NCI-H2081 treated with DMSO at 0.1 percent for 48 hours (cell line): ENCODE data around the gene STEAP1B.
"Not testable (repeated sequence)": the region's sequence is repeated elsewhere in the genome, so short reads cannot be mapped to it uniquely, and the experiment has no call there.

Experiments used
- DNase-seq: peaks from one replicate; lab custom pipeline; 2025; lab: John Stamatoyannopoulos, UW

STEAP1B gene

GRCh38 chr7:22496912-22497311, 3.1 kb downstream of the STEAP1B start:
- DNase-seq: not testable (repeated sequence)

DNA sequence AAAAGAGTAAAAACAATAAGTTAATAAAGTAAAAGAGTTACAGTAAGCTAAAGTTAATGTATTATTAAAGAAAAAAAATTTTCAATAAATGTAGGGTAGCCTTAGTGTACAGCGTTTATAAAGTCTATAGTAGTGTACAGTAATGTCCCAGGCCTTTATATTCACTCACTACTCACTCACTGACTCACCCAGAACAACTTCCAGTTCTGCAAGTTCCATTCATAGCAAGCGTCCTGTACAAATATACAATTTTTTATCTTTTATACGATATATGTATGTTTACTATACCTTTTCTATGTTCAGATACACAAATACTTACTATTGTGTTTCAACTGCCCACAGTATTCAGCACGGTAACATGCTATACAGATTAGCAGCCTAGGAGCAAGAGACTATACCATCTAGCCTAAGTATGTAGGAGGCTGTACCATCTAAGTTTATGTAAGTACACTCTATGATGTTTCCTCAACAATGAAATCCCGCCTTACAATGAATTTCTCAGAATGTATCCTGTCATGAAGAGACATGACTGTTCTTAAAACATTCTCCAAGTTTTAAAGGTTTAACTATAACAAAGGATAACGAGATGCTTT, 3.6 kb downstream of the STEAP1B start:
- DNase-seq: not testable (repeated sequence)

GRCh38 chr7:22493160-22493925, 6.6 kb downstream of the STEAP1B start:
- DNase-seq: not testable (repeated sequence)

- peak; percentile 52 for DNase-seq
These were observed 11.1 kb downstream of the STEAP1B start for GRCh38 chr7:22488643-22489462.

DNA sequence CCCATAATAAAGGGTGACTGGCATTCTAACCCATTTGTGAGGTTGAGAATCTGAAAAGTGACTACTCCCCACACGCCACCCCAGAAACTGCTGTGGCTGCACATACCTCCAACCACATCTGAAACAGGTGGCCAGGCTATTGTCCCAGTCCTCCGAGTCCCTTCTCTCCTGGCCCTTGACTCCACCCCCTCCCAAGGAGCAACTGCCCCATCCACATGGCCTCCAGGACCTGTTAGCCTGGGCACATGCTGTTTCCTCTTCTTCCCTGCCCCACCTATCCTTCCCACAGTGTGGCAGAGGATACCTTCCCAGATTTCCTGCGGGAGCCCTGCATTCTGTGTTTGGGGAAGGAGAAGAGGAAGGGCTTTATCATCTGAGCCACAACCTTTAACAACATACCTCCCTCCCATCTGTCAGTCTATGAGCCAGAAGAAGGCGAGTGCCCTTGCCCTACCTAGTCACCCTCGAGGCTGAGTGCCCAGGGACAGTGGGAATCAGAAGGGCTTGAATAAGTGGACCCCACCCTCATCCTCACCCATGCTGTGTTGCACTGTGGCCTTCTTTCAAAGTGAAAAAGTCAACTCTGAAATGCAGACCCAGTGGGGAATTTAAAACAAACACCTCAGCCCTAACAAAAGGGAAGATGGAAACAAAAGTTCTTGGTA, 11.9 kb downstream of the STEAP1B start:
- no peak for DNase-seq

DNA sequence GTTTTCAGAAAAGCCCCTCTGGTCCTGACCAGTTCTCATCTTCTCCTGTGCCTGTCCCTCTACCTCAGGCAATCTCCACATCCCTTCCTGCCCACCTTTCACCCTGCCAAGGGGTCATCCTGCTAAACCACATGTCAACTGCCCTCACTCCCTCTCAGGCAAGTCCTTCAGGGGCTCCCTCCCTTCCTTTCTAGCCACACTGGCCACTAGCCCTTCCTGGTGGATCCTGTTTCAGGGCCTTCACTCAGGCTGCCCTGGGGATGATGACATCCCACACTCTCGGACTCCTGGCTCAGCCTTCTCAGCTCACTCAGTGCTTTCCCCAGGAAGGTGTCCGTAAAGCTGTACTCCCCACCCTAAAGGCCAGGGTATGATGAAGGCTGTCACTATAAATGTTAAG, 13.4 kb downstream of the STEAP1B start:
- no peak for DNase-seq

DNA sequence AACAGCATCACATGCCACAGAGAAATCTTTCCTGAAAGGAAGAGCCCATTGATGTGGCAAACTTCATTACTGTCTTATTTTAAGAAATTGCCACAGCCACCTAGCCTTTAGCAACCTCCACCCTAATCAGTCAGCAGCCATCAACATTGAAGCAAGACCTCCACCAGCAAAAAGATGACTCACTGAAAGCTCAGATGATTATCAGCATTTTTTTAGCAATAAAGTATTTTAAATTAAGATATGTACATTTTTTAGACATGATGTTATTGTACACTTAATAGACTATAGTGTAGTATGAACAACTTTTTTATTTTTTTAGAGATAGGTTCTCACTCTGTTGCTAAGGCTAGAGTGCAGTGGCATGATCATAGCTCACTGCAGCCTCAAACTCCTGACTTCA, 14.8 kb downstream of the STEAP1B start:
- DNase-seq: no peak

DNA sequence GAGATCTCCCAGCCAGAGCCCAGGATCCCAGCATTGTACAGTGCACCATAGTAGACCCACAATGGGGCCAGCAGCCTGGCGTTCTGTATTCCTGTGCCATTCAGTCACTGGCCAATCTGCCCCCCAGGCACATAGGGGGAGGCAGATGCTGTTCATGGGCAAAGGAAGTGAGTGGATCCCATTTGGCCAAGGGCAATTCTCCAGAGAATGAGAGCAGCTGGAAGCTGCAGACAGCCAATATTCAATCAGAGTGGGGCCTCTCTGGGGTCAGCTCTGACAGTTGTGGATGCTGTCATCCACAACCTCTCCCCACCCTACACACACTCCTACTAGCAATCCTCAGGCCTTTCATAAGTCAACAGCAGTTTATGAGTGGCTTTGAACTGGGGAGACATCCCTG, 17.5 kb downstream of the STEAP1B start:
- no peak for DNase-seq

DNA sequence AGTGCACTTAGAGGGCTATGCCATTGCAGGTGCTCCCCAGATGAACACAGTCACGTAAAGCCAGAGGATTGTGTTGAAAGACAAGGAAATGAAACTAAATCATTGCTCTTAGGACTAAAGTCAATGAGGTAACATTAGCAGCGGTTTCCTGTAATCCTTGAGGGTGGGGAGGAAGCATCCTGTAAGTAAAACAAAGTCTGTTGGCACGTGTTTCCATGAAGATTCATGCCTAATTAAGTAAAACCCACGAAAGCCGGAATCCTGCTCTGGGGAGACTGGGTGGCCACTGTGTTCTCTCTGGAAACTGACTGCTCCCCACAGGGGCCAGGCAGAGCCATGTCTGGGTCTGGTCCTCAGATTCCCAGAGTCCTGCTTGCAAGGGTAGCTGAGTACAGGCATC, 18.3 kb downstream of the STEAP1B start:
- no peak for DNase-seq

DNA sequence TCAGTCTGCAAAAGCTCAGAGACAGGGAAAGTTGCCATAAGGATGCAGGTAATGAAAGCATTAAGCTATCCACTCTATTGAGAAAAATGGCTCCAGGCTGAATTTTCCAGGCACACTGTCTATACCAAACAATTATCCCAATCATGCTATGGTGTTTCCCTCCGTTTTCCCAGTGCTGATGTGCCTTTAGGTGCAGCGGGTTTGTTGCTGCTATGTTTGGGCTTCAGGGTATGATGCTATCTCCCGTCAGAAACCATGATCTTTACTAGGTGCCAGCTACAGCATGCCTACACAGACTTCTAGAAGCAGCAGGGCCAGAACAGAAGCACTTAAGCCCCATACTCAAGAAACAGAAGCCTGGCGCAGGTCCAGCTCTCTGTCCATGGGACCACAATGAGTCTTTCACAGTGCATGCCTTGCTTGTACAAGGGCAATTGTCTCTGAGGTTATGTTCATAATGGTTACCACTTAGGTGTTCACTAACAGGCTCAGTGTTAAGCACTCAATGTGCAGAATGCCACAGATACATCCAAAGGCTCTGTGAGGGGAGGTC, 19.4 kb downstream of the STEAP1B start:
- DNase-seq: peak; percentile 20

DNA sequence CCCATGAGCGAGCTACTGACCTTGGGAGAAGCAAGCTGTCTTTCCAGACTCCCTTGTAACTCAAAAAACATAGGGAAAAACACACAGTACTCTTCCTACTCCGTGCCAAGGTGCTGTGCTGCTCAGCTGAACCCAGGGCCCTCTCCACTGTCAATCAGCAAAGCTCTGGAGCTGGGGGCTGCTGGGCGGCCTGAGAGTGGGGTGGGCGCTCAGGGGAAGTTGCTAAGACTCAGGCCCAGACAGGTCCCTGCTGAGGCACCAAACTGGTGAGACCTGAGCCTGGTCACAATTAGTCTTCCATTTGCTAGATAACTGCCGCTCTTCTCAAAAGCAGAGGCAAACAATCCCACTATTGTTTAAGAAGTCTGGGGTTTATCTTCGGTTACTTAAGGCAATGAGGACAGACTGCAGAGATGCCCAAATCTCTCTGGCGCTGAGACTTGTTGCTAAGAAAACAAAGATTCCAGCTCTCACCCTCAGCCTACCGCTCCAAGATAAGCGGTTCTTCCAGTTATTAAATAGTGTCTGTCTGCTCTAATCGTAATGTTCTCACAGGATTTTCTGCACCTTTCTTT, 22.0 kb downstream of the STEAP1B start:
- no peak for DNase-seq

DNA sequence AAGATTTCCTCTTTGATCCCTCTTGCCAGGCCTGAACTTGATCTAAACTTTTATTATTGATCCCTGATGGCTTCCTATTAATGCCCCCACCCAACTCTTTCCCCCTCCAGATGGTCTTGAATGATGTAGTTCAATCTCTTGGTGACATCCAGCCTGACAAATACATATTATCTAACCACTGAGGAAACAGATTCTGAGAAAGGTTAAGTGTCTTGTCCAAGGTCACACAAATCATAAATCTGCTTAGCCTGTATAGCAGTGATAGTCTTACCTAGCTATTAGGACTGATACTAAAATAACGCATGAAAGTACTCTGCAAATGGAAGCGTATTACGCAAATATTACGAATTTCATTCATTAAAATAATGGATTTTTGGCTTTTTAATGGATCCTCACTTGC, 22.7 kb downstream of the STEAP1B start:
- no peak for DNase-seq

DNA sequence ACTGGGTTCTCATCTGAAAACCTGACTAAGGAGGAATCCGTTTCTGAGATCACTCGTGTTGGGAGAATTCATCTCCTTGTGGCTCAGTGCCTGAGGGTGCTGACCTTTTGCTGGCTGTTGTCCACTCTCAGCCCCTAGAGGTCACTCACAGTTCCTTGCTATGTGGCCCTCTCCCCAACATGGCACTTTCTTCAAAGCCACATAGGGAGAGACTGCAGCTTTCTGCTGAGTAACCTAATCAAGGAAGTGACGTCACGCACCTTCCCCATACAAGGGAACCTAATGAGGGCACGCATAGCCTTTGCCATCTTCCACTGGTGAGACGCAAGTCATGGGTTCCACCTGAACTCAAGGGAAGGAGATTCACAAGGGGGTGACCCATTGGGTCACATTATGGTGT, 23.2 kb downstream of the STEAP1B start:
- DNase-seq: no peak

DNA sequence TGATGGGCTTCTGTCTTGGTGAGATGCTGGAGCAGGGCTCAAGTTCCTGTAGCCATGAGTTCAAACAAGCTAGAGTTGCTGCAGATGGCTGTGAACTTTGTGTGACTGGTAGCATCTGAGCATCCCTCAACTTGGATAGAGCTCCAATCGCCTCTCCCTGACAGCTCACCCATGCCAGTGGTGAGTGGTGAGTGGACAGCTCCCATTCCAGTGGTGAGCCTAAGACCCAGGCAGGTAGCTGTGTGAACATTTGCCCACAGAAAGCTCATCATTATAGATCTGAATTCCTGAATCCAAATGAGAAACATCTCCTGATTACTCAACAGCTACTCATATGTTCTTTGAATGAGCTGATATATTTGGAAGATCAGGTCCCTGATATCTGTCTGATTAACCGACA, 25.3 kb downstream of the STEAP1B start:
- no peak for DNase-seq

DNA sequence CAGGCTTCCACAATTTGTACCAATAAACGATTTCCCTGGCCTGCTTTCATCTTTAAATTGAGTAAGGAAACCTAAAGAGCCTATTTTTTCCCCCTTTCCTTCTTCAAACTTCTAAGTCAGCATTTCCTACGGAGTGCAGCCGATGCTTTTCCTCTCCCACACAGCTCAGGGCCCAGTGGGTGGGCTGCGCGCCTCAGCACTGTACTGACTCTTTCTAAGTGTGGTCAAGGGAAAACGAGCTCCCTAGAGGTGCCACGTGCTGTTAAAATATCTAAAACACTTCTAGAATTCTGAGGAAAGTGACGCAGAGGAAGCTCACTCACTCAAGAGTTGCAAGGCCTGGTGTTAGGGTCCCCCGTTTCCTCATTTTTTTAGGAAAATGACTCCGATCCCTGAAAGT, 29.0 kb downstream of the STEAP1B start:
- DNase-seq: no peak

DNA sequence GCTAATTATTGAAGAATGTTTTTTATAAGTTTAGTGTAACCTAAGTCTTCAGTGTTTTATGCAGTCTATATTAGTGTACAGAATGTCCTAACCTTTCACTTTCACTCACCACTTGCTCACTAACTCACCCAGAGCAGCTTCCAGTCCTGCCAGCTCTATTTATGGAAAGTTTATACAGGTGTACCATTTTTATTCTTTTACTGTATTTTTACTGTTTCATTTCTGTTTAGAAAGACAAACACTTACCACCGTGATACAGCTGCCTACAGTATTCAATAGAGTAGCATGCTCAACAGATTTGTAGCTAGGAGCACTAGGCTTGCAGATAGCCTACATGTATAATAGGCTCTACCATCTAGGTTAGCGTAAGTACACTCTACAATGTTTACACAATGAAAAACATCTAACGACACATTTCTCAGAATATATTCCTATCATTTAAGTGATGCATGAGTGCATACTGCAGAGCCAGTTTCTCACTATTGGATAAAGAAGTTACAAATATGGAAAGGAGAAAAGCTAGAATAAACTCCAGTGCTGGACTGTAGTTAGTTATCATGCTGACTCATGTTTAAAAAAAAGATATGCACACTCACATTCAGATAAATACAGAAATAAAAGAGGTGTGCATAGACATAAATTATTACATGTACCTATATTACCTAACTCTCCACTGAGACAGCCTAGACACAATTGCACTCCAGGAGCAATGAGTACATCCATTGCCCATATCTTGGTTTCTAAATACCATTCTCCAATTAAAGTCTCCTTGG, 30.4 kb downstream of the STEAP1B start:
- no peak for DNase-seq

- DNase-seq: no peak
These were observed 31.4 kb downstream of the STEAP1B start for GRCh38 chr7:22468609-22469008.

DNA sequence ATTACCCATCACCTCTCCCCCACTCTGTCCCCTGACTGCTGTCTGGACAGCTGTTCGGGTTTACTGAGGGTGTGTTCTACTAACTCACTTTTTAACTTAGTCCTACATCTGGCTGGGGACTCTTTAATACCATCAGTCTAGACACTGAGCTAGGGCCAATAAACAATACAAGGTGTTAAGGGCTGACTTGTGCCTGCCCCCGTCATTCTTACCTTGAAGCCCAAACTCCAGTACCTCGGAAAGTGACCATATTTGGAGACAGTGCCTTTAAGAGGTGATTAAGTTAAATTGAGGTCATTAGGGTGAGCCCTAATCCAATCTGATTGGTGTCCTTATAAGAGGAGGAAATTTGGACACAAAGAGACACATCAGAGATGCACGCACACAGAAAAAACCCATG, 35.7 kb downstream of the STEAP1B start:
- DNase-seq: no peak

DNA sequence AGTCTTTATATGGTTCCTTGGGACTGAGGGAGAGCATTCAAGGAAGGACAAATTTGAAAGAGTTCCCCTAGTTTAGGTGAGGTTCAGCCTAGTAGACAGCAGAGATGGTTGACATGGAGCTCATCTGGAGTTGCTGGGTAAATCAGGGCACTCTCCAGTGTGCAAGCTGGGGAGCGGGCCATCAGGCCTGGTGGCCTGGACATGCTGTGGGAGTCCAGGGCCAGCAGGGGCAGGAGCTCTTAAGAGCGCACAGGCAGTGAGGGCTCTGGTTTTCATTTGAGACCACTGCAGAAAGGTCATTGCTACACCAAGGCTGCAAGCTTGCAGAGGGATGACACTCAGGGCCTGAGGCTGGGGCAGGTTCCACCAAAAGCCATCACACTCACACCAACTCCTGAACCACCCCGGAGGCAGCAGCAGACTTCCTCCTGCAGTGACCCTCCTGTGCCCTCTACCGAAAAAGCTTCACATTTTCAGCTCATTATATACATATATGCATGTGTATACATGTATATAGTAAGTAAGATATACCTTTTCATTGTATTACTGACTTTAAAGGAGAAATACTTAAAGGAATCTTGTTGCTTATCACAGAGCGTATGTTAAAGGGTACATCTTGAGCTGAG, 39.5 kb downstream of the STEAP1B start:
- DNase-seq: no peak

- DNase-seq: no peak
These were observed 42.5 kb downstream of the STEAP1B start for GRCh38 chr7:22457471-22457870.

DNA sequence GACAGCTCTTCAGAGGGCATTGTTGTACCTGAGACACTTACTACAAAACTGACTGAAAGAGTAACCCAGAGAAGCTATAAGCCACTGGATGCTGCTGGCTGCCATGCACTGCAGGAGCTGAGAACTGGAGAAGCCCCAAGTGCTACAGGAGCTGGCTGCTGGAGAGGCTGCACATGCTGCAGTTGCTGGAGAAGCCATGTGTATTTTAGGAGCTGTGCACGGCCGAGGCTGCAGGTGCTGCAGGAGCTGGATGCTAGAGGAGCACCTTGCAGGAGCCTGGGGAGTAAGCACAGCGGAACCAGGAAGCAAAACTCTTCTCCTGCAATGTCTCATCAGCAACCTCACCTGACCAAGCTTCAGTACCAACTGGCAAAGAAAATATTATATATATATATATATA, 45.5 kb downstream of the STEAP1B start:
- DNase-seq: no peak
